ENCODE results near the gene SLC24A2.

DNA sequence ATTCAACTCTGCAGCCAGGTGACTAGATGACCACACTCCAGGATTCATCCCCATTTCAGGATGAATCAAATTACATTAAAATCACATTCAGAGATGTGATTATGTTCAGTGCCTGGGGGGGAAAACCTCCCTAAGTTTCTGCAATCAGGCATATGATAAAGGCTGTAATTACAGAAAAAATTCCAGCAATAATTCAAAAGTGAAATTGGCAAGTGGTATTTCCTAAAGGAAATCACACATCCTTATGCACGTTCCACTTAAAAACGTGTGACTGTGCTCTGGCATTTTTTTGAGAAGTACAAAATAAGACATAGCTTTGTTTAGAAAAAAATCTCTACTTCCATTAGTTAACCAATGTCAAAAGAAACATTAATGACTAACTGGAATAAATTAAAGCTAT is 5.3 kb downstream of the SLC24A2 start:
- TF ChIP-seq, protein P1, sequence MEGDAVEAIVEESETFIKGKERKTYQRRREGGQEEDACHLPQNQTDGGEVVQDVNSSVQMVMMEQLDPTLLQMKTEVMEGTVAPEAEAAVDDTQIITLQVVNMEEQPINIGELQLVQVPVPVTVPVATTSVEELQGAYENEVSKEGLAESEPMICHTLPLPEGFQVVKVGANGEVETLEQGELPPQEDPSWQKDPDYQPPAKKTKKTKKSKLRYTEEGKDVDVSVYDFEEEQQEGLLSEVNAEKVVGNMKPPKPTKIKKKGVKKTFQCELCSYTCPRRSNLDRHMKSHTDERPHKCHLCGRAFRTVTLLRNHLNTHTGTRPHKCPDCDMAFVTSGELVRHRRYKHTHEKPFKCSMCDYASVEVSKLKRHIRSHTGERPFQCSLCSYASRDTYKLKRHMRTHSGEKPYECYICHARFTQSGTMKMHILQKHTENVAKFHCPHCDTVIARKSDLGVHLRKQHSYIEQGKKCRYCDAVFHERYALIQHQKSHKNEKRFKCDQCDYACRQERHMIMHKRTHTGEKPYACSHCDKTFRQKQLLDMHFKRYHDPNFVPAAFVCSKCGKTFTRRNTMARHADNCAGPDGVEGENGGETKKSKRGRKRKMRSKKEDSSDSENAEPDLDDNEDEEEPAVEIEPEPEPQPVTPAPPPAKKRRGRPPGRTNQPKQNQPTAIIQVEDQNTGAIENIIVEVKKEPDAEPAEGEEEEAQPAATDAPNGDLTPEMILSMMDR (IDR thresholded peaks at IDR 0.05; ENCODE audit: extremely low read depth in 1 of 2, insufficient read depth in 1 of 2, low read depth in 1 of 2, low read length in 2 of 2), result no peak
- no peak for TF ChIP-seq EZH2 (IDR thresholded peaks at IDR 0.05; ENCODE audit: borderline replicate concordance, low read depth, low read length, severe bottlenecking)
- TF ChIP-seq POLR2A (IDR thresholded peaks at IDR 0.05; ENCODE audit: low read depth, low read length), result no peak
- no peak for TF ChIP-seq POLR2AphosphoS5 (IDR thresholded peaks at IDR 0.05; ENCODE audit: insufficient read depth, low read depth, low read length)
- TF ChIP-seq, protein P2, sequence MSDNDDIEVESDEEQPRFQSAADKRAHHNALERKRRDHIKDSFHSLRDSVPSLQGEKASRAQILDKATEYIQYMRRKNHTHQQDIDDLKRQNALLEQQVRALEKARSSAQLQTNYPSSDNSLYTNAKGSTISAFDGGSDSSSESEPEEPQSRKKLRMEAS (IDR thresholded peaks at IDR 0.05; ENCODE audit: insufficient read depth, insufficient read length), result no peak

All from endothelial cell of umbilical vein (primary cell).